H1 (cell line): ENCODE data around the gene FAR2. TPM values are rescaled to one million over a fixed set of nuclear protein-coding genes. Genes with fewer than 3 reads are reported as not detected.

Source experiments
- CTCF ChIA-PET: fragments of 300-600 bp; sonication (Branson Sonifier 250); formaldehyde crosslinking; loops from one replicate; lab custom pipeline; 2021; ENCODE audit not compliant: partially characterized antibody; lab: Charles Lee
- POLR2A ChIA-PET: fragments of 300-600 bp; sonication (Branson Sonifier 250); formaldehyde crosslinking; loops from one replicate; lab custom pipeline; 2021; ENCODE audit warnings: inconsistent platforms; ENCODE audit not compliant: partially characterized antibody; lab: Charles Lee
- DNase-seq, 2 experiments: peaks; one replicate each; pipeline versions ENCODE4 v3.0.0 to v3.0.0-alpha.2; 2010 to 2022; ENCODE audit warnings: low spot score in 2 of 2, low read depth in 1 of 2, mixed read lengths in 1 of 2
- FAIRE-seq: peaks from 2 replicates; lab custom pipeline; 2011; peaks lifted over from hg19 to GRCh38; lab: Jason Lieb, UNC
- H2AFZ ChIP-seq: 2 replicates; pipeline ENCODE4 v1.8.1; 2012; ENCODE audit warnings: low read length, inconsistent platforms
- H2AK5ac ChIP-seq: 2 replicates; pipeline ENCODE4 v1.6.1; 2013; ENCODE audit warnings: low read depth, low read length
- H2BK120ac ChIP-seq: replicated peaks from 2 replicates; pipeline ENCODE3; 2013; ENCODE audit warnings: low read depth, low read length, inconsistent platforms
- H2BK12ac ChIP-seq: 2 replicates; pipeline ENCODE4 v1.6.1; 2013; ENCODE audit warnings: low read depth, low read length
- H2BK15ac ChIP-seq: 2 replicates; pipeline ENCODE4 v1.6.1; 2013; ENCODE audit warnings: low read length
- H2BK20ac ChIP-seq: 2 replicates; pipeline ENCODE4 v1.6.1; 2013; ENCODE audit warnings: low read length
- H2BK5ac ChIP-seq: 2 replicates; pipeline ENCODE4 v1.6.1; 2013; ENCODE audit warnings: low read depth, low read length
- H3K14ac ChIP-seq: 2 replicates; pipeline ENCODE4 v1.6.1; 2013; ENCODE audit warnings: inconsistent platforms; ENCODE audit not compliant: insufficient read length
- H3K18ac ChIP-seq: 2 replicates; pipeline ENCODE4 v1.6.1; 2013; ENCODE audit warnings: low read length; ENCODE audit errors: extremely low read depth
- H3K23ac ChIP-seq: 2 replicates; pipeline ENCODE4 v1.6.1; 2013; ENCODE audit warnings: inconsistent platforms; ENCODE audit not compliant: insufficient read length
- H3K23me2 ChIP-seq: 2 replicates; pipeline ENCODE4 v1.6.1; 2013; ENCODE audit warnings: low read depth, low read length
- H3K27ac ChIP-seq: 2 replicates; pipeline ENCODE4 v1.6.1; 2011; ENCODE audit warnings: low read depth, low read length, inconsistent platforms
- H3K27me3 ChIP-seq, 4 experiments: replicated peaks in 1 of 4; 1 replicate in 1 of 4; 2 replicates in 3 of 4; pipeline versions ENCODE4 v1.6.1 to v1.8.1; 2011 to 2013; ENCODE audit warnings: low read length in 3 of 4, mild to moderate bottlenecking in 3 of 4, inconsistent platforms in 2 of 4, mixed read lengths in 2 of 4, moderate library complexity in 1 of 4; ENCODE audit not compliant: control insufficient read depth in 3 of 4, insufficient read depth in 3 of 4; ENCODE audit errors: extremely low read depth in 1 of 4
- H3K36me3 ChIP-seq, 4 experiments: 2 replicates each; pipeline versions ENCODE4 v1.6.1 to v1.8.1; 2011 to 2013; ENCODE audit warnings: mild to moderate bottlenecking in 4 of 4, low read length in 3 of 4, moderate library complexity in 2 of 4, control low read depth in 1 of 4, inconsistent platforms in 1 of 4; ENCODE audit not compliant: insufficient read depth in 4 of 4, control insufficient read depth in 2 of 4
- H3K4ac ChIP-seq: replicated peaks from 2 replicates; pipeline ENCODE3; 2013; ENCODE audit warnings: low read length, low read depth, mixed read lengths, inconsistent platforms; ENCODE audit not compliant: insufficient read length
- H3K4me1 ChIP-seq, 4 experiments: replicated peaks in 1 of 4; 1 replicate in 1 of 4; 2 replicates in 3 of 4; pipeline versions ENCODE4 v1.6.1 to v1.8.1; 2011 to 2013; ENCODE audit warnings: low read length in 3 of 4, inconsistent platforms in 2 of 4, mixed read lengths in 1 of 4; ENCODE audit not compliant: insufficient read depth in 4 of 4, control insufficient read depth in 3 of 4
- H3K4me2 ChIP-seq, 2 experiments: 2 replicates each; pipeline versions ENCODE4 v1.6.1 to v1.8.1; 2011 to 2013; ENCODE audit warnings: low read depth in 2 of 2, low read length in 2 of 2, control low read depth in 1 of 2, inconsistent platforms in 1 of 2, mild to moderate bottlenecking in 1 of 2; ENCODE audit not compliant: insufficient read depth in 1 of 2
- H3K4me3 ChIP-seq, 4 experiments: fragments of 200-600, 300-600 bp in 1 of 4; sonication (generic), shearing (Covaris generic), sonication (Bioruptor Twin) in 1 of 4; 2 replicates each; pipeline versions ENCODE4 v1.5.1 to v1.8.1; 2011 to 2016; ENCODE audit warnings: low read length in 4 of 4, low read depth in 3 of 4, control low read depth in 2 of 4, inconsistent platforms in 2 of 4, mild to moderate bottlenecking in 2 of 4, mixed read lengths in 1 of 4, moderate library complexity in 1 of 4; ENCODE audit not compliant: insufficient read depth in 2 of 4; ENCODE audit errors: extremely low read depth in 1 of 4
- H3K56ac ChIP-seq: replicated peaks from 2 replicates; pipeline ENCODE3; 2013; ENCODE audit warnings: low read depth, mild to moderate bottlenecking, mixed read lengths, low read length, inconsistent platforms; ENCODE audit not compliant: insufficient read length
- H3K79me1 ChIP-seq: 2 replicates; pipeline ENCODE4 v1.6.1; 2013; ENCODE audit warnings: low read depth, low read length, control low read depth
- H3K79me2 ChIP-seq, 2 experiments: 2 replicates each; pipeline versions ENCODE4 v1.6.1 to v1.8.1; 2012 to 2013; ENCODE audit warnings: low read length in 2 of 2, mild to moderate bottlenecking in 2 of 2, inconsistent platforms in 1 of 2; ENCODE audit not compliant: insufficient read depth in 2 of 2, control insufficient read depth in 1 of 2
- H3K9ac ChIP-seq, 4 experiments: replicated peaks in 1 of 4; 1 replicate in 1 of 4; 2 replicates in 3 of 4; pipeline versions ENCODE4 v1.6.1 to v1.8.1; 2011 to 2013; ENCODE audit warnings: low read depth in 3 of 4, low read length in 3 of 4, control low read depth in 2 of 4, mild to moderate bottlenecking in 2 of 4, moderate library complexity in 2 of 4, inconsistent platforms in 1 of 4; ENCODE audit errors: extremely low read depth in 1 of 4
- H3K9me3 ChIP-seq, 2 experiments: 2 replicates each; pipeline versions ENCODE4 v1.6.1 to v1.8.1; 2012 to 2013; ENCODE audit warnings: mild to moderate bottlenecking in 2 of 2, moderate library complexity in 2 of 2, control low read depth in 1 of 2, inconsistent platforms in 1 of 2, low read depth in 1 of 2, low read length in 1 of 2, mixed read lengths in 1 of 2; ENCODE audit not compliant: insufficient read depth in 2 of 2
- H4K20me1 ChIP-seq, 2 experiments: replicated peaks in 1 of 2; 2 replicates each; pipeline versions ENCODE3 to v1.8.1; 2011 to 2013; ENCODE audit warnings: inconsistent platforms in 2 of 2, low read length in 2 of 2, mild to moderate bottlenecking in 1 of 2; ENCODE audit not compliant: insufficient read depth in 2 of 2, control insufficient read depth in 1 of 2
- H4K5ac ChIP-seq: 2 replicates; pipeline ENCODE4 v1.6.1; 2013; ENCODE audit warnings: low read length, low read depth, mixed read lengths, inconsistent platforms; ENCODE audit not compliant: insufficient read length
- H4K8ac ChIP-seq: 2 replicates; pipeline ENCODE4 v1.8.0; 2013; ENCODE audit warnings: mild to moderate bottlenecking, moderate library complexity, low read length, inconsistent platforms; ENCODE audit not compliant: insufficient read depth; ENCODE audit errors: extremely low read depth
- H4K91ac ChIP-seq: replicated peaks from 2 replicates; pipeline ENCODE3; 2013; ENCODE audit warnings: low read length, mixed read lengths, inconsistent platforms; ENCODE audit not compliant: insufficient read length
- CTBP2 ChIP-seq: IDR thresholded peaks from 2 replicates; pipeline ENCODE4 v1.7.0; 2011; ENCODE audit warnings: borderline replicate concordance, mild to moderate bottlenecking, moderate library complexity, mixed read lengths, low read length; ENCODE audit not compliant: insufficient read depth, insufficient read length
- HDAC6 ChIP-seq: IDR thresholded peaks from one replicate; pipeline ENCODE4 v1.7.1; 2012; ENCODE audit warnings: low read depth, mild to moderate bottlenecking, inconsistent platforms, low read length, moderate library complexity
- TAF7 ChIP-seq: optimal IDR thresholded peaks from 2 replicates; pipeline ENCODE3; 2011; ENCODE audit warnings: low read depth, mild to moderate bottlenecking, inconsistent platforms, low read length, moderate library complexity, borderline replicate concordance
- WGBS, 2 experiments: shearing (Covaris generic) in 1 of 2; methylation state at CpG; one replicate each; pipeline versions ENCODE4 v1.1.6 to v1.1.7; 2013 to 2015; ENCODE audit warnings: low lambda C conversion rate in 2 of 2, mixed read lengths in 2 of 2, inconsistent platforms in 1 of 2, low coverage in 1 of 2, missing lambda C conversion rate in 1 of 2; ENCODE audit not compliant: insufficient replicate concordance in 2 of 2, insufficient coverage in 1 of 2, insufficient read length in 1 of 2; ENCODE audit errors: extremely low coverage in 1 of 2, missing lambda C conversion rate in 1 of 2; 5-methylcytosine and 5-hydroxymethylcytosine counted together
- polyA plus RNA-seq, 7 experiments: library from polyadenylated mRNA; depleted of rRNA in 3 of 7; stranded (reverse) in 5 of 7; unstranded in 2 of 7; fragments of >200 nt in 5 of 7; fragments of 200-250 nt in 2 of 7; gene quantifications; 1 replicate in 5 of 7; 2 replicates in 1 of 7; 4 replicates in 1 of 7; pipeline versions ENCODE4 v1.2.1 to v1.2.3, GENCODE V29; 2011 to 2013; ENCODE audit warnings: missing spikeins in 2 of 7, mixed read lengths in 2 of 7
- total RNA-seq: library from RNA; stranded (reverse); fragmentation: NEBNext Ultra II Directional; extraction: Animal tissue kit (Norgen Biotek cat#: 25700); gene quantifications from 2 replicates; pipeline ENCODE4 v1.2.1, GENCODE V29; 2021

FAR2 gene
- total and polyA plus RNA-seq, 2 of the 8 experiments (the other 6 are each of a cell fraction or from before 2014, with no cell fraction given) = 24.0 to 24.1 TPM

GRCh38 chr12:29229937-29230336, 80.9 kb downstream of the FAR2 start:
- Histone ChIP-seq H2AK5ac (peak overlapping the region; percentile 65; the same call in 1 of the 2 replicates), H3K18ac (peak overlapping the region; percentile 9; the same call in 1 of the 2 replicates), H3K79me2 (no peaks in the 10 kb centered on the region), H3K23ac (no peak overlapping the region), H3K27me3 (no peaks in the 10 kb centered on the region), H3K79me1 (no peaks in the 10 kb centered on the region), H4K20me1 (no peaks in the 10 kb centered on the region), H2BK5ac (peak overlapping the region; percentile 83; the same call in 1 of the 2 replicates), H2BK120ac (peak overlapping the region; percentile 74), H3K56ac (no peak overlapping the region), H4K91ac (peak overlapping the region; percentile 62), H2AFZ (no peak overlapping the region), H3K23me2 (no peaks in the 10 kb centered on the region), H3K4me1 (peaks cover 2 to 9% (median 8%) of the 10 kb centered on the region in 4 experiments; a peak in 6 of 7 replicates), H2BK20ac (peak overlapping the region; percentile 99; the same call in 1 of the 2 replicates), H3K14ac (no peak overlapping the region), H2BK12ac (peak overlapping the region; percentile 98), H3K4me3 (no peak overlapping the region), H4K8ac (no peak overlapping the region), H3K36me3 (no peaks in the 10 kb centered on the region), H4K5ac (no peak overlapping the region), H3K27ac (no peak overlapping the region), H3K9ac (no peak overlapping the region), H2BK15ac (peak overlapping the region; percentile 94; the same call in 1 of the 2 replicates), H3K9me3 (no peaks in the 10 kb centered on the region), H3K4me2 (no peak overlapping the region), H3K4ac (peak overlapping the region; percentile 33)
- DNase-seq (no peak), FAIRE-seq (no peak)
- 84% methylated on average over 3 of the region's 3 CpGs; no CpG with 5 or more reads in 1 of the 2 experiments for WGBS, 2 experiments
- ChIA-PET POLR2A (interaction anchor here (1.3 to 1.4 kb wide), 2 partner anchors 14 to 156 kb away, joined by 3 read pairs; no protein-coding TSS in a partner anchor), CTCF (interaction anchor here (0.9 to 1.3 kb wide), 3 partner anchors 13 to 158 kb away, joined by 3 to 5 read pairs (median 3); no protein-coding TSS in a partner anchor)
- no peak for TF ChIP-seq TAF7
- no peak for TF ChIP-seq CTBP2
- TF ChIP-seq HDAC6 = no peak
